Limb (tissue), 2 donors: ENCODE data around the gene TMEM187.

ENCODE experiments used
- DNase-seq, 2 donors: peaks; one replicate each; pipeline ENCODE4 v3.0.0-alpha.2; 2016; ENCODE audit errors: extremely low spot score in 2 of 2

TMEM187 gene

GRCh38 chrX:153972368-153973126, at the start of gene TMEM187:
TMEM187 (plus strand) TSS chrX:153972754; CDS start chrX:153982063, 9,309 bp downstream.
- peak; percentile 85 to 90 for DNase-seq

GRCh38 chrX:153922932-153923857, 49.4 kb upstream of the TMEM187 start:
- DNase-seq, result peak in 1 of 2 donors; percentile 67

- no peak for DNase-seq
Observed at GRCh38 chrX:153924149-153924861, 48.2 kb upstream of the TMEM187 start.

- no peak for DNase-seq
Observed at GRCh38 chrX:153925387-153925738, 47.2 kb upstream of the TMEM187 start.

GRCh38 chrX:153925739-153926551, 46.6 kb upstream of the TMEM187 start, which contains the start of gene ARHGAP4:
ARHGAP4 (minus strand) TSS chrX:153926264; CDS start chrX:153926202, 62 bp downstream.
- DNase-seq, result no peak

- no peak for DNase-seq
Observed at GRCh38 chrX:153926552-153926857, 46.0 kb upstream of the TMEM187 start.

GRCh38 chrX:153926858-153927671, 45.5 kb upstream of the TMEM187 start:
- DNase-seq, result peak; percentile 52 to 68

- DNase-seq, result no peak
Observed at GRCh38 chrX:153927672-153927921, 45.0 kb upstream of the TMEM187 start.

- DNase-seq, result peak; percentile 93 to 94
Observed at GRCh38 chrX:153927922-153928760, 44.4 kb upstream of the TMEM187 start.

- no peak for DNase-seq
Observed at GRCh38 chrX:153928846-153929245, 43.7 kb upstream of the TMEM187 start.

- DNase-seq, result no peak
Observed at GRCh38 chrX:153929576-153929975, 43.0 kb upstream of the TMEM187 start.

GRCh38 chrX:153930011-153930910, 42.3 kb upstream of the TMEM187 start:
- DNase-seq, result no peak

- DNase-seq, result no peak
Observed at GRCh38 chrX:153931151-153931550, 41.4 kb upstream of the TMEM187 start.

GRCh38 chrX:153931748-153932147, 40.8 kb upstream of the TMEM187 start:
- no peak for DNase-seq

- no peak for DNase-seq
Observed at GRCh38 chrX:153932220-153932915, 40.2 kb upstream of the TMEM187 start.

GRCh38 chrX:153933748-153934147, 38.8 kb upstream of the TMEM187 start:
- DNase-seq, result no peak

- no peak for DNase-seq
Observed at GRCh38 chrX:153934148-153934761, 38.3 kb upstream of the TMEM187 start.
